ENCODE measurements around the gene ESF1. TPM values are rescaled to one million over a fixed set of nuclear protein-coding genes. Genes with fewer than 3 reads are reported as not detected.

ESF1 gene
- total and polyA plus RNA-seq, 2 of the 8 experiments (the other 6 are each of a cell fraction or from before 2014, with no cell fraction given) = 1.1 to 32.9 TPM

- Histone ChIP-seq H3K4ac (replicated peaks; ENCODE audit: insufficient read length, low read depth, low read length) (no peak overlapping the region), H3K23ac (ENCODE audit: insufficient read length) (no peak overlapping the region), H2BK120ac (replicated peaks; ENCODE audit: low read depth, low read length) (no peak overlapping the region), H2AFZ (ENCODE audit: low read length) (no peak overlapping the region), H2BK15ac (ENCODE audit: low read length) (no peak overlapping the region), H3K56ac (replicated peaks; ENCODE audit: insufficient read length, low read depth, low read length) (no peak overlapping the region), H3K9me3 (ENCODE audit: insufficient read depth in 2 of 2, low read depth in 1 of 2, low read length in 1 of 2) (no peaks in the 10 kb centered on the region), H3K79me2 (ENCODE audit: control insufficient read depth in 1 of 2, insufficient read depth in 2 of 2, low read length in 2 of 2) (peaks cover 0 to 8% of the 10 kb centered on the region in 2 experiments; a peak in 2 of 4 replicates), H3K4me3 (ENCODE audit: extremely low read depth in 1 of 4, insufficient read depth in 2 of 4, low read depth in 3 of 4, low read length in 4 of 4) (no peak overlapping the region), H4K20me1 (replicated peaks in 1 of 2; ENCODE audit: control insufficient read depth in 1 of 2, insufficient read depth in 2 of 2, low read length in 2 of 2) (peaks cover 0 to 3% of the 10 kb centered on the region in 2 experiments), H3K18ac (ENCODE audit: extremely low read depth, low read length) (no peak overlapping the region), H4K8ac (ENCODE audit: extremely low read depth, insufficient read depth, low read length) (no peak overlapping the region), H3K4me1 (replicated peaks in 1 of 4; ENCODE audit: control insufficient read depth in 3 of 4, insufficient read depth in 4 of 4, low read length in 3 of 4) (no peaks in the 10 kb centered on the region), H3K9ac (replicated peaks in 1 of 4; ENCODE audit: extremely low read depth in 1 of 4, low read depth in 3 of 4, low read length in 3 of 4) (no peak overlapping the region), H4K5ac (ENCODE audit: insufficient read length, low read depth, low read length) (no peak overlapping the region), H2AK5ac (ENCODE audit: low read depth, low read length) (no peak overlapping the region), H3K27me3 (replicated peaks in 1 of 4; ENCODE audit: control insufficient read depth in 3 of 4, extremely low read depth in 1 of 4, insufficient read depth in 3 of 4, low read length in 3 of 4) (no peaks in the 10 kb centered on the region), H3K14ac (ENCODE audit: insufficient read length) (no peak overlapping the region), H4K91ac (replicated peaks; ENCODE audit: insufficient read length, low read length) (no peak overlapping the region), H2BK20ac (ENCODE audit: low read length) (no peak overlapping the region), H3K36me3 (ENCODE audit: control insufficient read depth in 2 of 4, insufficient read depth in 4 of 4, low read length in 3 of 4) (peaks cover 19 to 65% (median 44%) of the 10 kb centered on the region in 4 experiments), H2BK5ac (ENCODE audit: low read depth, low read length) (no peak overlapping the region), H3K27ac (ENCODE audit: low read depth, low read length) (no peak overlapping the region), H3K23me2 (ENCODE audit: low read depth, low read length) (no peaks in the 10 kb centered on the region), H3K79me1 (ENCODE audit: low read depth, low read length) (no peaks in the 10 kb centered on the region), H2BK12ac (ENCODE audit: low read depth, low read length) (no peak overlapping the region), H3K4me2 (ENCODE audit: insufficient read depth in 1 of 2, low read depth in 2 of 2, low read length in 2 of 2) (no peak overlapping the region)
- DNase-seq (ENCODE audit: low read depth in 1 of 2, low spot score in 2 of 2) = no peak
- ChIA-PET POLR2A (ENCODE audit: partially characterized antibody) (interaction anchor here (0.6 to 6.0 kb wide), 5 partner anchors 7 to 106 kb away, joined by 3 to 28 read pairs (median 4); partner anchors contain the start of genes ESF1 and NDUFAF5), CTCF (ENCODE audit: partially characterized antibody) (interaction anchor here (0.6 to 2.0 kb wide), 5 partner anchors 18 to 181 kb away, joined by 3 to 6 read pairs (median 5); no protein-coding TSS in a partner anchor)
- no peak for FAIRE-seq
- 84% methylated on average over 2 of the region's 2 CpGs; no CpG with 5 or more reads in 1 of the 2 experiments for WGBS, 2 experiments (ENCODE audit: extremely low coverage in 1 of 2, insufficient coverage in 1 of 2, insufficient read length in 1 of 2, insufficient replicate concordance in 2 of 2, low coverage in 1 of 2, low lambda C conversion rate in 2 of 2, missing lambda C conversion rate in 1 of 2)
- TF ChIP-seq RFX5 (IDR thresholded peaks at IDR 0.05; ENCODE audit: borderline replicate concordance, low read depth, low read length) (no peak), NRF1 (IDR thresholded peaks at IDR 0.05; ENCODE audit: low read depth, low read length) (no peak), ZNF274 (IDR thresholded peaks at IDR 0.05; ENCODE audit: borderline replicate concordance, extremely low read depth, low read length) (no peak), RBBP5 (IDR thresholded peaks at IDR 0.05; ENCODE audit: borderline replicate concordance, low read depth, low read length) (no peak), TCF12 (IDR thresholded peaks at IDR 0.05; ENCODE audit: low read depth, low read length) (no peak), KDM4A (IDR thresholded peaks at IDR 0.05; ENCODE audit: low read depth, low read length, severe bottlenecking) (no peak), KDM5A (IDR thresholded peaks at IDR 0.05; ENCODE audit: low read length) (no peak), RAD21 (IDR thresholded peaks at IDR 0.05 in 1 of 2, conservative IDR thresholded peaks at IDR 0.05 in 1 of 2; ENCODE audit: low read depth in 2 of 2, low read length in 2 of 2) (no peak), EP300 (IDR thresholded peaks at IDR 0.05; ENCODE audit: borderline replicate concordance in 1 of 2, low read depth in 2 of 2, low read length in 2 of 2) (no peak), SP2 (IDR thresholded peaks at IDR 0.05; ENCODE audit: low read length) (no peak), GABPA (IDR thresholded peaks at IDR 0.05; ENCODE audit: borderline replicate concordance, insufficient read depth, low read length) (no peak)
Measured at GRCh38 chr20:13791540-13792459, 7.1 kb upstream of the ESF1 start.

Data from H1 (cell line).